Frontal cortex (tissue), 4 donors: Measurements from ENCODE around the gene PPP1R2C. TPM values are rescaled to one million over a fixed set of nuclear protein-coding genes. Genes with fewer than 3 reads are reported as not detected.

ENCODE experiments used
- DNase-seq, 2 donors: peaks; one replicate each; pipeline ENCODE4 v3.0.0; 2012; ENCODE audit warnings: low spot score in 2 of 2
- FAIRE-seq: peaks from 2 replicates; lab custom pipeline; 2012; peaks lifted over from hg19 to GRCh38; lab: Jason Lieb, UNC
- total RNA-seq: library from RNA; depleted of rRNA; stranded (reverse); fragments of >200 nt; gene quantifications from one replicate; pipeline ENCODE4 v1.2.3, GENCODE V29; 2014
- donor health status: control.
- donor health status: control.
- donor health status: control.

PPP1R2C gene
- total RNA-seq, 1 donor from 2014 or later = not detected

GRCh38 chrX:42752730-42753129 is 25.2 kb downstream of the PPP1R2C start:
- DNase-seq = no peak
- no peak for FAIRE-seq

GRCh38 chrX:42751573-42751972 is 26.4 kb downstream of the PPP1R2C start:
- FAIRE-seq (no peak), DNase-seq (no peak)

DNA sequence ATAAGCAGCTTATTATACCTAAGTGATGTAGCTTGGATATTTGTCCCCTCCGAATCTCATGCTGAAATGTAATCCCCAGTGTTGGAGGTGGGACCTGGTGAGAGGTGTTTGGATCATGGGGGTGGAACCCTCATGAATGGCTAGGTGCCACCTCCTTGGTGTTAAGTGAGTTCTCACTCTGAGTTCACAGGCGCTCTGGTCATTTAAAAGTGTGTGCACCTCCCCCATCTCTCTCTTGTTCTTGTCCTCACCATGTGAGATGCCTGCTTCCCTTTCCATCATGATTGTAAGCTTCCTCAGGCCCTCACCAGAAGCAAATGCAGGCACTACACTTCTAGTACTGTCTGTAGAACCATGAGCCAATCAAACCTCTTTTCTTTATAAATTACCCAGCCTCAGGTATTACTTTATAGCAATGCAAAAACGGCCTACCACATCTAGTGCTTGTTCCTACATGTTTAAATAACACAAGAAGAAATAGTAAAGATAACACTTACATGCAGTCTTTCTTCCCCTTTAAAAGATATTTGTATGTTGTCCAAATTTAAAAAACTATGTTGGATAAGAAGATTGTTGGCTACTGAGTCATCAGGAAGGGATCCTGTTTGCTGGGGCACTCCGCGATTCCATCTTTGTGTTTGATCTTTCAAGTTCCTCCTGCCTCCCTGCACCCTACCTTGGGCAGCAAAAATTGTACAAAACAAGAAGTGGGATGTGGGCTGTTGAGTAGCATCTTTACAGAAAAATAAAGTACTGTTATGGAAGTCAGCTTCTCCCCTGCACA is 29.7 kb downstream of the PPP1R2C start:
- DNase-seq = no peak

GRCh38 chrX:42746606-42747005 is 31.4 kb downstream of the PPP1R2C start:
- DNase-seq = no peak
- no peak for FAIRE-seq

More for the DNA sequence above, 29.7 kb downstream of the PPP1R2C start:
- no peak for FAIRE-seq

DNA sequence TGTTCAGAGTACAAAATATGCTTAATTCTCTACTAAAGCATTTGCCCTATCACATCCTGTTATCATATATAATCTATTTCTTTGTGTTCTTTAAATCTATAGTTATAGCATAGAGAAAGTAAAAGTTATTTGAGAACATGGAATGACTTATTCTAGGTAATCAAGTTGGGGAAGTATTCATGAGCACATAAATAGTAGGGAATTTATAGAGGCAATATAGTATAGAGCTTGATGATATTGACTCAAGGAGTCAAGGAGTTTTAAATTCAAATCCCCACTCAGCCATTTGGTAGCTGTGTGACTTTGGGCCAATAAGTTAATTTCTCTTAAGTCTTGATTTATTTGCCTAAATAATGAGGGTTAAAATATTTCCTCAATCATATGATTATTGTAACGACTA is 37.5 kb downstream of the PPP1R2C start:
- DNase-seq = no peak
- no peak for FAIRE-seq

DNA sequence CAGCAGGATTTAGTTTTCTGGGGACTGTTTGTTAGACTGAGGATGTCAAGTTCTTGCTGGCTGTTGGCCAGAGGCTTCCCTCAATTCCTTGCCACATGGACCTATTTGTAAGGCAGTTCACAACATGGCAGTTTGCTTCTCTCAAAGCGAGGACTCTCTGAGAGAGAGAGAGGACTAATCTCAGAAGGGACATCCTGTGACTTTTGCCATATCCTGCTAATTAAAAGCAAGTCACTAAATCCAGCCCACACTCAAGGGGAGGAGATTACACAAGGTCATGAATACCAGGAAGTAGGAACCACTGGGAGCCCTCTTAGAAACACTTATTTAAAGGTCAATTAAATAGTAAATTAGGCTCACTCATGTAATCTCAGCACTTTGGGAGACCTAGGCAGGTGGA is 38.2 kb downstream of the PPP1R2C start:
- no peak for FAIRE-seq
- DNase-seq = no peak

DNA sequence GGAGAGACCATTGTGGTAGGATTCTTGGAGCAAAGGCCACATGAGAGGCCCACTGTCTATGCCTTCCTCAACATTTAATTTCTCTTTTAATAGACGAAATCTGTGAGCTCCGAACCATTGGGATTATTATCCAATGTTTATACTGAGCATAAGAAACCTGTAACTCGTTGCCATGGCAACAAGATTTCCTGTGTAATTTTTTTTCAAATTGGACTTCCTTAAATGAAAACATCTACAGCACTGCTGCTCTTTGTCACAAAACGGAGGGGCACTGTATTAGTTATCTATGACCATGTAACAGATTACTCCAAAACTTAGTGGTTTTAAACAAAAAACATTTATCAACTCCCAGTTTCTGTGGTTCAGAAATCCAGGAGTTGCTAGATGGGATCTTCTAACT is 38.7 kb downstream of the PPP1R2C start:
- FAIRE-seq (no peak), DNase-seq (no peak)

DNA sequence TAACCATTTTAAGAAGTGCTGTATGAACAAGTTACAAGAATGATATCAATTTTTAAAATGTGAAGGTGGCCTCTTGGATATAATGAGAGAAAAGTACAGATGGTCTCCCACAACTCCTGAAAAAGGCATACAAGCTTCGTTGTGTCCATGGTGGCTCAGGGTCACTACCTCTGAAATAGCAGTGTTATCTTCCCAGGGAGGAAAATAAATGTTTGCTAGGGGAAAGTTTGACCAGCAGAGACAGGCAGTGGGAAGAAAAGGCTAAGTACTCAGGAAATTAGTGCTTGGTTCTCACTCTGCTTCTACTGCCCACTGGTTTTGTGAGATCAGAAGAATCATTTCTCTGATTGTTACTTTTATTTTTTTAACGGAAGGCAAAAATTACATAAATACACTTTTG is 39.4 kb downstream of the PPP1R2C start:
- DNase-seq = no peak
- no peak for FAIRE-seq

DNA sequence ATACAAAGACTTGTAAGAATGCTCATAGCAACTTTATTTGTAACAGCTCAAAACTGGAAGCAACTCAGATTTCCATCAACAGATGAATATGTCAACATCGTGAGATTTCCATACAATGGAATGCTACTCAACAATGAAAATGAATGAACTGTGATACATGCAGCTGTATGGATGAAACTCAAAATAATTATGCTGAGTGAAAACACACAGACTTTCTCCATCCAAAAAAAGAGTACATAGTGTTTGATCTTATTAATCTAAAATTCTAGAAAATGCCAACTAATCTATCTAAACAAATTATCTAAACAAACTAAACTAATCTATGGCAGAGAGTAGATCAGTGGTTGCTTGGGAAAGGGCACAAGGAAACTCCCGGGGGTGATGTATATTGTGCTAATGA is 42.7 kb downstream of the PPP1R2C start:
- FAIRE-seq (no peak), DNase-seq (no peak)

DNA sequence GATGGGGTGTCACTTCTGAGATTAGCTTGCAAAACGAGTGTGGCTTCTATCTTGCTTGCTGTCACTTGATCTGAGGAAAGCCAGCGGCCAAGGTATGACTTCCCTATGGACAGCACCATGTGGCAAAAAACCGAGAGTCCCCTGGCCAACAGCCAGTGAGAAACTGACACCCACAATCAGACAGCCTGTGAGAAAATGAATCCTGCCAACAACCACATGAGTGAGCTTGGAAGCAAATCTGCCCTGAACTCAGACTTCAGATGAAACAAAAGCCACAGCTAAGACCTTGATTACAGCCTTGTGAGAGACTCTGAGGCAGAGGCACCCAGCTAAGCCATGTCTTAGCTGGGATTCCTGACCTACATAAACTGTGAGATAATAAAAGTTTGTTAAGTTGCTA is 45.5 kb downstream of the PPP1R2C start:
- FAIRE-seq (no peak), DNase-seq (no peak)
